Measurements from ENCODE around the gene PROX1. TPM values are rescaled to one million over a fixed set of nuclear protein-coding genes. Genes with fewer than 3 reads are reported as not detected.

The PROX1 gene
- total and polyA plus RNA-seq, 2 of the 4 experiments (the other 2 are of a cell fraction), result under 0.01 to 0.02 TPM

DNA sequence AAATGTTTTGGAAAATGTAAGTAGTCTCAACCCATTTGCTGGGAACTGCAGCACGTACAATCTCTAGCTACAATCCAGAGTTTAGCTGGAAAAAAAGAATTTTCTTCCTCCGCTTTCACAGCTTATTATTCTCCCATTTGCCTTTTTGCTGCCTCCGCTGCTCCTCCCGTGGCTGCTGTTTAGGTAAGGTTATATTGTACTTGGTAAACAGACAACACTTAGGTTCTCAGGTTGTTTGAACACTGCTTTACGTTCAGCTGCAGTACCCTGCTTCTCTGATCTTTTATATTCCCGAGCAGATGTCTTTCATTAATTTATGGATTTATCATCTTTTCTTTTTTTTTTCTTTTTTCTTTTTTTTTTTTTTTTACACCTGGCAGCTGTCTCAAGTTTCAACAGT lies 14.3 kb downstream of the PROX1 start:
- Histone ChIP-seq H2AK5ac (ENCODE audit: low read depth, low read length) (no peak overlapping the region), H4K91ac (ENCODE audit: insufficient read depth, low read depth, low read length) (no peak overlapping the region), H2BK15ac (ENCODE audit: low read depth, low read length) (no peak overlapping the region), H2BK5ac (ENCODE audit: low read depth, low read length, poor library complexity, severe bottlenecking) (no peak overlapping the region), H3K79me1 (ENCODE audit: low read depth in 1 of 2, low read length in 2 of 2) (no peaks in the 10 kb centered on the region), H4K8ac (ENCODE audit: low read depth in 2 of 2, low read length in 2 of 2) (no peak overlapping the region), H3K36me3 (ENCODE audit: control insufficient read depth, insufficient read depth, low read length) (no peaks in the 10 kb centered on the region), H3K23ac (ENCODE audit: low read depth, low read length) (no peak overlapping the region), H2AFZ (replicated peaks; ENCODE audit: low read length, poor library complexity) (no peak overlapping the region), H2AK9ac (replicated peaks; ENCODE audit: low read depth, low read length, poor library complexity) (no peak overlapping the region), H3K4ac (ENCODE audit: low read depth, low read length) (no peak overlapping the region), H3K14ac (replicated peaks; ENCODE audit: low read depth, low read length) (no peak overlapping the region), H3K27ac (ENCODE audit: insufficient read depth, low read length) (no peak overlapping the region), H2BK120ac (ENCODE audit: low read depth, low read length) (no peak overlapping the region), H4K20me1 (ENCODE audit: insufficient read depth, low read length) (no peaks in the 10 kb centered on the region), H3K56ac (ENCODE audit: extremely low read depth, insufficient read depth, low read length) (no peak overlapping the region), H3K9me1 (ENCODE audit: insufficient read depth, low read length) (no peaks in the 10 kb centered on the region), H3K4me2 (ENCODE audit: low read depth, low read length) (no peak overlapping the region), H3K27me3 (ENCODE audit: control insufficient read depth, insufficient read depth, low read length) (peaks cover 5% of the 10 kb centered on the region), H3K9ac (ENCODE audit: low read depth, low read length) (no peak overlapping the region), H4K5ac (ENCODE audit: low read depth, low read length) (no peak overlapping the region), H3K4me3 (ENCODE audit: insufficient read depth, low read depth, low read length) (no peak overlapping the region), H3K4me1 (ENCODE audit: control insufficient read depth, insufficient read depth, low read length) (no peaks in the 10 kb centered on the region), H3K9me3 (ENCODE audit: control insufficient read depth, insufficient read depth, low read length) (no peaks in the 10 kb centered on the region), H2BK20ac (ENCODE audit: low read depth, low read length) (no peak overlapping the region), H3K18ac (ENCODE audit: low read depth, low read length) (no peak overlapping the region)
- ATAC-seq (ENCODE audit: low read depth), result no peak
- dilution Hi-C loops (cut with HindIII; ENCODE audit: low sequenced_read_pairs, unreplicated experiment), result no loop called here
- ChIA-PET CTCF (no interaction called here), POLR2A (ENCODE audit: unreplicated experiment) (no interaction called here)
- BruUV-seq (replicated peaks), result no TSS peak
- DNase-seq, result no peak
- TF ChIP-seq, protein P1, sequence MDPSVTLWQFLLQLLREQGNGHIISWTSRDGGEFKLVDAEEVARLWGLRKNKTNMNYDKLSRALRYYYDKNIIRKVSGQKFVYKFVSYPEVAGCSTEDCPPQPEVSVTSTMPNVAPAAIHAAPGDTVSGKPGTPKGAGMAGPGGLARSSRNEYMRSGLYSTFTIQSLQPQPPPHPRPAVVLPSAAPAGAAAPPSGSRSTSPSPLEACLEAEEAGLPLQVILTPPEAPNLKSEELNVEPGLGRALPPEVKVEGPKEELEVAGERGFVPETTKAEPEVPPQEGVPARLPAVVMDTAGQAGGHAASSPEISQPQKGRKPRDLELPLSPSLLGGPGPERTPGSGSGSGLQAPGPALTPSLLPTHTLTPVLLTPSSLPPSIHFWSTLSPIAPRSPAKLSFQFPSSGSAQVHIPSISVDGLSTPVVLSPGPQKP (IDR thresholded peaks at IDR 0.05; ENCODE audit: borderline replicate concordance, low read depth, low read length), result no peak
- TF ChIP-seq USF2 (IDR thresholded peaks at IDR 0.05; ENCODE audit: low read depth, low read length), result no peak
- no CpG with 5 or more reads among the region's 6 CpGs for WGBS, 2 experiments (ENCODE audit: extremely low coverage in 2 of 2, insufficient read length in 1 of 2)
- in situ Hi-C loops (cut with MboI; ENCODE audit: low sequenced_read_pairs), result no loop called here
- intact Hi-C loops (cut with micrococcal nuclease), result no loop called here

Data from IMR-90 (cell line).